Vagina (tissue), 2 donors: ENCODE results near the gene SBK2. TPM values are rescaled to one million over a fixed set of nuclear protein-coding genes. Genes with fewer than 3 reads are reported as not detected.
"Not testable (repeated sequence)": the region's sequence is repeated elsewhere in the genome, so short reads cannot be mapped to it uniquely, and the experiment has no call there.

Source experiments
- DNase-seq, 2 donors: peaks; one replicate each; pipeline ENCODE4 v3.0.0-alpha.2; 2017; ENCODE audit errors: extremely low spot score in 2 of 2
- H3K27ac ChIP-seq: fragments of 200-600 bp; sonication (generic); one replicate; pipeline ENCODE4 v1.5.1; 2019
- H3K27me3 ChIP-seq: fragments of 200-600 bp; sonication (generic); one replicate; pipeline ENCODE4 v1.5.1; 2019
- H3K36me3 ChIP-seq, 2 donors: fragments of 200-600 bp; sonication (generic); one replicate each; pipeline ENCODE4 v1.5.1; 2017 to 2019
- H3K4me1 ChIP-seq: fragments of 200-600 bp; sonication (generic); one replicate; pipeline ENCODE4 v1.5.1; 2019
- H3K4me3 ChIP-seq, 2 donors: fragments of 200-600 bp; sonication (generic); 1 replicate in 1 of 2; 2 replicates in 1 of 2; pipeline ENCODE4 v1.5.1; 2016 to 2019
- H3K9me3 ChIP-seq: fragments of 200-600 bp; sonication (generic); one replicate; pipeline ENCODE4 v1.5.1; 2019
- POLR2A ChIP-seq, 2 donors: fragments of 450-650 bp; IDR thresholded peaks; one replicate each; pipeline ENCODE4 v1.6.1; 2017; ENCODE audit warnings: antibody characterized with exemption in 2 of 2, mild to moderate bottlenecking in 2 of 2, moderate library complexity in 2 of 2
- POLR2AphosphoS5 ChIP-seq, 2 donors: sonication (generic); formaldehyde crosslinking; IDR thresholded peaks; one replicate each; pipeline ENCODE4 v1.9.0; 2017; ENCODE audit warnings: antibody characterized with exemption in 2 of 2, mild to moderate bottlenecking in 2 of 2, low read depth in 1 of 2; ENCODE audit not compliant: insufficient read depth in 1 of 2
- intact Hi-C: fragments of 100-400 bp; cut with DNase I; formaldehyde crosslinking; loops from one replicate; pipeline ENCODE4 v1.15.1; 2023
- total RNA-seq: library from RNA; depleted of rRNA; stranded (reverse); fragments of >200 nt; gene quantifications from one replicate; pipeline ENCODE4 v1.2.3, GENCODE V29; 2016
- TF ChIP-seq, protein P1 (sequence below), 3 experiments: fragments of 450-650 bp in 2 of 3; fragments of 200-600 bp in 1 of 3; sonication (generic) in 1 of 3; IDR thresholded peaks; one replicate each; pipeline ENCODE4 v1.5.1; 2017 to 2019; ENCODE audit warnings: antibody characterized with exemption in 3 of 3, mild to moderate bottlenecking in 2 of 3, moderate library complexity in 2 of 3

The SBK2 gene
- total RNA-seq, 1 donor from 2014 or later: not detected

DNA sequence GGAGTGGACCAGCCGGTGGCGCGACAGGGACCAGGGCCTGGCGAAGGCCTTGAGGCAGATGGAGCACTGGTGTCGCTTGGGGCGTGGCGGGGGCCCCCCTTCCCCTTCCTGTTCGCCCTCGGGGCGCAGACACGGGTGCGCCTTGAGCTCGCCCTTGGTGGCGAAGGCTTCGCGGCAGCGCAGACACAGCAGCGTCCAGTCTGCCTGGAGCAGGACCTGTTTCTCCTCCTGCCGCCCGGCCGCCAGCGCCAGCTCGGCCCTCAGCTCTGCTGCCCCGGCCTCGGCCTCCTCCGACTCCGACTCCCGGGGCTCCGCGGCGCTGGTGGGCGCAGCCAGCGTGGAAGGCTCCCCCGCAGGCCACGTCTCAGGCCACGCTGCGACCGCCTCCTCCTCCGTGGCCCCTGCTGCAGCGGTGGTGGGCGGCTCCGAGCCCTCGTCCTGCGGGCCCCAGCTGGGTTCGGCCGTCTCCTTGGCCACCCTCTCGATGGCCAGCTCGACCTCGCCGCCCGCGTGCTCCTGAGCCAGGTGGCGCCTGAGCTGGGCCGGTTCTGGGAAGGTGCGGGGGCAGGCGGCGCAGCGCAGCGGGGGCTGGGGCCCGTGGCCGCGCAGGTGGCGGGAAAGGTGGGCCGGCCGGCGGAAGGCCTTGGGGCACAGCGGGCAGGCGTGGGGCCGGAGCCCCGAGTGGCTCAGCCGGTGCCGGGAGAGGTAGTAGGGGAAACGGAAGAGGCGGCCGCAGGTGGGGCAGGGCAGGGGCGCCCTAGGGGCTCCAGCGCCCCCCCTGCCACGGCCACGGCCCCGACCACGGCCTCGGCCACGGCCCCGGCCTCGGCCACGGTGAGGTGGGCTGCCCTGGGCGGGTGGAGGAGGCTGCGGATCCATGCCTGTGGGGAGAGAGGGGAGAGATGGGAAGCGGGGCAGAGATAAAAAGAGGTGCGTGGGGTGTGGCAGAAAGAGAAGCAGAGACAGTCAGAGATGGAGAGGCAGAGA is 42.1 kb upstream of the SBK2 start:
- Histone ChIP-seq H3K27ac (no peak overlapping the region), H3K27me3 (no peaks in the 10 kb centered on the region), H3K36me3 (peaks cover 0 to 7% of the 10 kb centered on the region in 2 donors), H3K4me1 (peaks cover 23% of the 10 kb centered on the region), H3K4me3 (peak overlapping the region; percentile 96), H3K9me3 (no peaks in the 10 kb centered on the region)
- TF ChIP-seq POLR2A (IDR thresholded peaks at IDR 0.05): no peak
- no peak for TF ChIP-seq POLR2AphosphoS5 (IDR thresholded peaks at IDR 0.05; ENCODE audit: insufficient read depth in 1 of 2, low read depth in 1 of 2)
- TF ChIP-seq, protein P1, sequence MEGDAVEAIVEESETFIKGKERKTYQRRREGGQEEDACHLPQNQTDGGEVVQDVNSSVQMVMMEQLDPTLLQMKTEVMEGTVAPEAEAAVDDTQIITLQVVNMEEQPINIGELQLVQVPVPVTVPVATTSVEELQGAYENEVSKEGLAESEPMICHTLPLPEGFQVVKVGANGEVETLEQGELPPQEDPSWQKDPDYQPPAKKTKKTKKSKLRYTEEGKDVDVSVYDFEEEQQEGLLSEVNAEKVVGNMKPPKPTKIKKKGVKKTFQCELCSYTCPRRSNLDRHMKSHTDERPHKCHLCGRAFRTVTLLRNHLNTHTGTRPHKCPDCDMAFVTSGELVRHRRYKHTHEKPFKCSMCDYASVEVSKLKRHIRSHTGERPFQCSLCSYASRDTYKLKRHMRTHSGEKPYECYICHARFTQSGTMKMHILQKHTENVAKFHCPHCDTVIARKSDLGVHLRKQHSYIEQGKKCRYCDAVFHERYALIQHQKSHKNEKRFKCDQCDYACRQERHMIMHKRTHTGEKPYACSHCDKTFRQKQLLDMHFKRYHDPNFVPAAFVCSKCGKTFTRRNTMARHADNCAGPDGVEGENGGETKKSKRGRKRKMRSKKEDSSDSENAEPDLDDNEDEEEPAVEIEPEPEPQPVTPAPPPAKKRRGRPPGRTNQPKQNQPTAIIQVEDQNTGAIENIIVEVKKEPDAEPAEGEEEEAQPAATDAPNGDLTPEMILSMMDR (IDR thresholded peaks at IDR 0.05): no peak
- DNase-seq: no peak
- intact Hi-C loops: no loop called here

DNA sequence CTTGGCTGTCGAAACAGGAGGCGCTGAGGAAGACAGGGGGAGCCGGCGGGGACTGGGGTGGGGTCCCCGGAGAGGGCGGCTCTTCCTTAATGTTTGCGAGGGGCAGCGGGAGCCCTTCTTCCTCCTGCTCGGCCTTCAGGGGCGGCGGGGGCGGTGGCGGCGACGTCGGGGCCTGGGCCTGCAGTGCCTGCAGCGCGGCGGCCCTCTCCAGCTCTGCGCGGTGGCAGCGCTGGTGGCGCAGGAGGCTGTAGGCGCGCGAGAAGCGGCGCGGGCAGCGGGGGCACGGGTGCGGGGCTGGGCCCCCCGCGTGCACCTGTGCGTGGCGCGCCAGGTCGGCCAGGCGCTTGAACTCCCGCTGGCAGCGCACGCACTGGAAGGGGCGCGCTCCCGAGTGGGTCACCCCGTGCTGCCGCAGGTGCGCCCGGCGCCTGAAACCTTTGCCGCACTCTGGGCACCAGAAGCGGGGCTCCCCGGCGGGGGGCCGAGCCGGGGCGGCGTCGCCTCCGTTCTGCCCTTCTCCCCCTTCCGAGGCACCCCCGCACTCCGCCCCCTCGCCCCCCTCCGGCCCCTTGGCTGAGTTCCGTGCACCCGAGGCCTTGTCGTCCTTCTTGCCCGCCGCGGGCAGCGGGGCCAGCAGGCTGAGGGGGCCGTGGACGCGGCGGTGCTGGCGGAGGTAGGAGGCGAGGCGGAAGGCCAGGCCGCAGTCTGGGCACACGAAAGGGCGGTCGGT is 41.3 kb upstream of the SBK2 start:
- Histone ChIP-seq H3K27me3 (no peaks in the 10 kb centered on the region), H3K4me3 (no peak overlapping the region), H3K9me3 (no peaks in the 10 kb centered on the region), H3K36me3 (peaks cover 0 to 7% of the 10 kb centered on the region in 2 donors), H3K27ac (no peak overlapping the region), H3K4me1 (peaks cover 23% of the 10 kb centered on the region)
- TF ChIP-seq, protein P1 (IDR thresholded peaks at IDR 0.05): no peak
- TF ChIP-seq POLR2AphosphoS5 (IDR thresholded peaks at IDR 0.05; ENCODE audit: insufficient read depth in 1 of 2, low read depth in 1 of 2) (no peak), POLR2A (IDR thresholded peaks at IDR 0.05) (no peak)
- intact Hi-C loops: no loop called here
- DNase-seq: no peak

GRCh38 chr19:55576746-55577145 is 39.8 kb upstream of the SBK2 start:
- Histone ChIP-seq H3K4me1 (peaks cover 21% of the 10 kb centered on the region), H3K27me3 (no peaks in the 10 kb centered on the region), H3K9me3 (no peaks in the 10 kb centered on the region), H3K27ac (no peak overlapping the region), H3K4me3 (no peak overlapping the region), H3K36me3 (peaks cover 0 to 7% of the 10 kb centered on the region in 2 donors)
- DNase-seq: no peak
- intact Hi-C loops: no loop called here
- no peak for TF ChIP-seq POLR2A (IDR thresholded peaks at IDR 0.05)
- TF ChIP-seq, protein P1 (IDR thresholded peaks at IDR 0.05): no peak
- TF ChIP-seq POLR2AphosphoS5 (IDR thresholded peaks at IDR 0.05; ENCODE audit: insufficient read depth in 1 of 2, low read depth in 1 of 2): no peak

DNA sequence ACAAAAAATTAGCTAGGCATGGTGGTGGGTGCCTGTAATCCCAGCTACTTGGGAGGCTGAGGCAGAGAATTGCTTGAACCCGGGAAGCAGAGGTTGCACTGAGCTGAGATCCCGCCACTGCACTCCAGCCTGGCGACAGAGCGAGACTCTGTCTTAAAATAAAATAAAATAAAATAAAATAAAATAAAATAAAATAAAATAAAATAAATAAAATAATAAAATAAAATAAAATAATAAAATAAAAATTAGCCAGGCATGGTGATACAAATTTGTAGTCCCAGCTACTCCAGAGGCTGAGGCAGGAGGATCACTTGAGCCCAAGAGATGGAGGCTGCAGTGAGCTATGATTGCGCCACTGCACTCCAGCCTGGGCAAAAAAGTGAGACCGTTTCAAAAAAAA is 37.0 kb upstream of the SBK2 start:
- H3K36me3 ChIP-seq, DNase-seq, H3K27me3 ChIP-seq, H3K4me3 ChIP-seq, H3K27ac ChIP-seq, intact Hi-C loops, H3K9me3 ChIP-seq, H3K4me1 ChIP-seq: not testable (repeated sequence)

DNA sequence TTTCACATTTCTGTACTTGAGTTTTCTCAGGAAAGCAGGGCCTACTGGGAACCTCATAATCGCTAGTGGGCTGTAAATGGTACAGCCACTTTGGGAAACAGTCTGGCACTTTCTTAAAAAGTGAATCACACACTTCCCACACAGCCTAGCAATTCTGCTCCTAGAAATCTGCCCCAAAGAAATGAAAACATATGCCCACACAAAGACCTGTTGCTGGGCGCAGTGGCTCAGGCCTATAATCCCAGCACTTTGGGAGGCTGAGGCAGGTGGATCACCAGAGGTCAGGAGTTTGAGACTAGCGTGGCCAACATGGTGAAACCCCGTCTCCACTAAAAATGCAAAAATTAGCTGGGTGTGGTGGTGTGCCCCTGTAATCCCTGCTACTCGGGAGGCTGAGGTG is 32.5 kb upstream of the SBK2 start:
- H3K4me1 ChIP-seq, H3K9me3 ChIP-seq, H3K36me3 ChIP-seq, DNase-seq, H3K27ac ChIP-seq, intact Hi-C loops, H3K27me3 ChIP-seq, H3K4me3 ChIP-seq: not testable (repeated sequence)
